ENCODE measurements around the gene PLEKHG4B.
"Not testable (repeated sequence)": the region's sequence is repeated elsewhere in the genome, so short reads cannot be mapped to it uniquely, and the experiment has no call there.

PLEKHG4B gene

DNA sequence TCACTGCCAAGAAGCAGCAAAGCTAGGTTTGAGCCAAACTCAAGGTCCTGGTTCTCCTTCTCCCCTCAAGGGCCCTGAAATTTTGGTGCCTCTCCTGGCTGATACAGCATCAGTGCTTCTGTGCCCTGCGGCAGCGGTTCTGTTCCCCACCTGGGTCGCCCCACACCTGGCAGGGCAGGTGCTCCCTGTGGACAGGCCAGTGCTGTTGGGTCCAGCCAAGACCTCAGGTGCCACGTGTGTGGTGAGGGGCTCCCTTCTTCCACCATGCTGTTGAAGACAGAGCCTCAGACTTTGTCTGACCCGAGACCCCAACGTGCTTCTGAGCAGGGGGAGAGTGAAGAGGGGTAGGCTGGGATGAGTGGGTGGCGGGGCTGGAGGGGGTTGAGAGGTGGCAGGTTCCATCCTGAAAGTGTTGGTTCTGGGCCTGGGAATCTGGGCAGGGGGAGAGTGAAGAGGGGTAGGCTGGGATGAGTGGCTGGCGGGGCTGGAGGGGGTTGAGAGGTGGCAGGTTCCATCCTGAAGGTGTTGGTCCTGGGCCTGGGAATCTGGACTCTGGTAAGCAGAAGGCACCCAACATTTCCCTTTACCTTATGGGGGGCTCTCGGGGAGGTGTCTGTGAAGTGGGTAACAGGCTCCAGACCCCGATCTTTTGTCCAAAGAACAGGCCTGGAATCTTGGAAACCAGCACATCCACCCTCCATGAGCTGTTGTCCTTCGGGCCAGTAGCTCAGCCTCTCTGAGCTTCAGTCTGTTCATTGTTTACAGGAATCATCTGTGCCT lies 2.3 kb downstream of the PLEKHG4B start:
- DNase-seq = no peak

DNA sequence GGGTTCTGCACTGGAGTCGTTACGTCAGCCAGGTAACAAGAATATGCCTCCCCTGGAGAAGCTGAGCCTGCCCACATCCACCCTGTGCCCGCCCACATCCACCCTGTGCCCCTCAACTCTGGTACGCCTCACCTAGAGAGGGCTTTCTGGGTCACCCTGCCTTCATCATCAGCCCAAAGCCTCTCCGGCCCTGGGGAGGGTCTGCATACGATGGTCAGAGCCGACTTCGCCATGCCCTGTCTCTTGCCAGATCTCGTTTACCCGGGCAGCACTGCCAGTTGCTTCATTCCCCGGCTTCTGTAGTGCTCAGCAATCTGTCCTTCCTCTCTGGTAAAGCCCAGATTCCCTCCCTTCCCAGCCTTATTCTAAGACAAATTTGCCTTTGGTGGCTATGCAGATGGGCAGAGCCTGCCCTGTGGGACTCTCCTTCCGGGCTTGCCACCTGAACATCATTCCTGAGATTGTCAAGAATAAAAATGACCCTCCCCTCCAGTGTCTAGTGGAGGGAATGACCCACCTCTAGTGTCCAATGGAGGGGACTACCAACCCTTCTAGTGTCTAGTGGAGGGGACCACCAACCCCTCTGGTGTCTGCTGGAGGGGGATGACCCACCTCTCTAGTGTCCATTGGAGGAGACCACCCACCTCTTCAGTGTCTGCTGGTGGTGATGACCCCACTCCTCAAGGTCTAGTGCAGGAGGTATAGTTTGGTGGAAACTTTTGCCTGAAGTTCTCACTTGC lies 3.4 kb downstream of the PLEKHG4B start:
- no peak for DNase-seq

DNA sequence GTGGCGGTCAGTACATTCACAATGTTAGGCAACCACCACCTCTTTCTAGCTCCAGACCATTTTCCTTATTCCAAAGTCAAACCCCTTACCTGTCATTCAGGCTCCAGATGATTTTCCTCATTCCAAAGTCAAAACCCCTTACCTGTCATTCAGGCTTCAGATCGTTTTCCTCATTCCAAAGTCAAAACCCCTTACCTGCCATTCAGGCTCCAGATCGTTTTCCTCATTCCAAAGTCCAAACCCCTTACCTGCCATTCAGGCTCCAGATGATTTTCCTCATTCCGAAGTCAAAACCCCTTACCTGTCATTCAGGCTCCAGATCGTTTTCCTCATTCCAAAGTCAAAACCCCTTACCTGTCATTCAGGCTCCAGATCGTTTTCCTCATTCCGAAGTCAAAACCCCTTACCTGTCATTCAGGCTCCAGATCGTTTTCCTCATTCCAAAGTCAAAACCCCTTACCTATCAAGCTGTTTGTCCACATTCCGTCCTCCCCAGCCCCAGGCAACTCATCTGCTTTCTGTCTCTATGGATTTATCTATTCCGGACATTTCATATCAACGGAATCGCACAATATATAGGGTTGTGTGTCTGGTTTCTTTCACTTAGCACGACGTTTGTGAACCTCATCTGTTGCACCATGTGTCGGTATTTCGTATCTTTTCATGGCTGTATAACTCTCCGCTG lies 5.2 kb downstream of the PLEKHG4B start:
- DNase-seq = no peak

DNA sequence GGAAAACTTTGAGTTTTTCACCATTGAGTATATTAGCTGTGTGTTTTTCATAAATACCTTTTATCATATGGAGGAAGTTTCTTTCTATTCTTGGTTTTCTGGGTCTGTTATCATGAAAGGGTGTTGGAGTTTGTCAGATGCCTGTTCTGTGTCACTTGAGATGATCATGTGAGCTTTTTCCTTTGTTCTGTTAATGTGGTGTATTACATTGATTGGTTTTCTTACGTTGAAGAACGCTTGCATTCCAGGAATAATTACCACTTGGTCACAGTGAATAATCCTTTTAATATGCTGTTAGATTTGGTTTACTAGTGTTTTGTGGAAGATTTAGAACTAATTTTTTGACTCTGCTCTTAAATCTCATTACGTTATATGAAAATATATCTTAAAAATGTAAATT lies 7.8 kb downstream of the PLEKHG4B start:
- peak in 2 of 3 experiments; percentile 34 to 72 for DNase-seq

DNA sequence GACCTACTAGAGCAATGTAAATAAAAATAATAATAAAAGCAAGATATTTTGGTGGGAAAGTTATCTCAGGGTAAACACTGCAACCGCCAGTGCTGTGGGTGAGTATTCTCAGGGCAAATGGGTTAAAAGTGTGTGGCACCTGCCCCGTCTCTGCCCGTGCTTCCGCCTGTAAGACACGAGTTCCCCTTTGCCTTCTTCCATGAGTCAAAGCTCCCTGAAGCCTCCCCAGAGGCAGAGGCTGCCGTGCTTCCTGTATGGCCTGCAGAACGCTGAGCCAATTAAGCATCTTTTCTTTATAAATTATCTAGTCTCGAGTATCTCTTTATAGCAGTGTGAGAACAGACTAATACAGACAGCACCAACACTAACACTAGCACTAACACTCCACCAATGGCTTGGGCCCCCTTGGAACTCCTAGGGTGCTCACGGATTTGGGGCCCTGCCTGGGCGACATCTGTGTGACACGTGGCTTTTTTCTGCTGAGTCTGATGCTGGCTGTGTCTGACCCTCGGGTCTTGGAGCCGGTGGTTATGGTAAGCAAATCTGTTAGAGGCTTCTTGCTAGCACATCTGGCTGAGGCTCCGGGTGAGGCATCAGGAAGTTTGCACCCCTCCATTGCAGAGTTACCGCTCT lies 10.6 kb downstream of the PLEKHG4B start:
- peak in 1 of 3 experiments; percentile 17 for DNase-seq

DNA sequence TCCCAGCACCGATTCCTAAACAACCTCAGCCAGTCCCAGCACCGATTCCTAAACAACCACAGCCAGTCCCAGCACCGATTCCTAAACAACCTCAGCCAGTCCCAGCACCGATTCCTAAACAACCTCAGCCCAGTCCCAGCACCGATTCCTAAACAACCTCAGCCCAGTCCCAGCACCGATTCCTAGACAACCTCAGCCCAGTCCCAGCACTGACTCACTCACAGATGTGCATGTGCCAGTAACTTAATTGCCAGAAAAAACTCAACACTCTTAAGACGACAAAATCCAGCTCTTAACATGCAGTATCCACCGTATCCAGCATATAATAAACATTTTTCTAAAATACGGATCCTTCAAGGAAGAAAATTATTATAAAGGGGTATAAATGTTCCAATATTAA lies 12.1 kb downstream of the PLEKHG4B start:
- not testable (repeated sequence) for DNase-seq

DNA sequence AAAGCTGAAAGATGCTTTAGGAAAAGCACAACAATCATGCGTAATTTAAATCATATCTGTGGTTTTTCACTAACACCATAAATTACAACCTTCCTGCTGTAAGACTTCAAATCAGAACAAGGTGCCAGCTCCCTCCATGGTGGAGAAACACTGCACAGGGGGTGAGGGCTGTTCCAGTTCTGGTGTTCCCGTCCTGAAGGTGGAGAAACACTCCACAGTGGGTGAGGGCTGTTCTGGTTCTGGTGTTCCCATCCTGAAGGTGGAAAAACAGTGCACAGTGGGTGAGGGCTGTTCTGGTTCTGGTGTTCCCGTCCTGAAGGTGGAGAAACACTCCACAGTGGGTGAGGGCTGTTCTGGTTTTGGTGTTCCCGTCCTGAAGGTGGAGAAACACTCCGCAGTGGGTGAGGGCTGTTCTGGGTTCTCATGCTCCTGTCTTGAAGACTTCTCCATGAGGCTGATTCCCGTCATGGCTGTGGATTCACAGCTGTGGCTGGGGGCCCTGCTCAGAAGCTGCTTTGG lies 12.9 kb downstream of the PLEKHG4B start:
- no peak for DNase-seq

DNA sequence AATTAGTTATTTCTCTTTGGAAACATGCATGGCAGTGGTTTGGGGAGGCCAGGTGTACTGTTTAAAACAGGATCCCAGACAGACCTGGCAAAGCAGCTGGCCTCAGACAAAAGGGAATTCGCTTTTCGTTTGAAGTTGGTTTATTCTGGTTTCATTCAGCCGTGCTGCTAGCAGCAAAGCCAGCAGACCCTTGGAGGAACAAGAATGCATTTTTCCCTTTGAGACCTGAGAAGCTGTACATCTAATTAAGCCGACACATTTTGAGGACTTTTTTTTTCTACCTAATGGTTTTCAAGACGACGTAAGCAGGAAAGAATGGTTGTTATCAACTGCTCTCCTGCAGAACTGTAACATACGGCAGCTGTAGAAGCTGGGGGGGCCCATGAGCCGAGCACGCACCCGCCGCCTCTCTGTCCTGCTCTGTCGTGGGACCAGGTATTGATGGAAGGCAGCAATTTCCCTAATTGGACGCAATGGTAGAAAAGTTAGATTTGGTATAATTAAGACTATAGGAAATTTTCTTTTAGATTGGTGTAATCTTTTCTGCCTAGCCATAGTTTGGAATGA lies 13.6 kb downstream of the PLEKHG4B start:
- peak in 2 of 3 experiments; percentile 41 to 70 for DNase-seq

DNA sequence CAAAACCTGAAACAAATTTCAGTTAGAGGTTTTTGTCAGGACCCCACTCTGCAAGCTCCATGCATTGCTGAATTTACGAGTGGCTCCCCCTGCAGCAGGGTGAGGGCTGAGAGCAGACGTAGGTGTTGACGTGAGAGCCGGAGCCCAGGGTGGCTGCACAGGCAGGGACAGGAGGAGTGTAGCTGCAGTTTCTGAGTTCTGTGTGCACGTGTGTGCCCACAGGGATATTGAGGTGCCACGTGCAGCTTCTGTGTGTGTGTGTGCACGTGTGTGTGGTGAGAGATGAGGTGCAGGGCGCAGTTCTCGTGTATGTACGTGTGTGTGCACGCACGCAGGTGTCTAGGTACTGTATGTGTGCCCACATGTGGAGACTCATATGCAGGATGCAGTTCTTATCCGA lies 14.6 kb downstream of the PLEKHG4B start:
- DNase-seq = peak in 1 of 3 experiments; percentile 58

DNA sequence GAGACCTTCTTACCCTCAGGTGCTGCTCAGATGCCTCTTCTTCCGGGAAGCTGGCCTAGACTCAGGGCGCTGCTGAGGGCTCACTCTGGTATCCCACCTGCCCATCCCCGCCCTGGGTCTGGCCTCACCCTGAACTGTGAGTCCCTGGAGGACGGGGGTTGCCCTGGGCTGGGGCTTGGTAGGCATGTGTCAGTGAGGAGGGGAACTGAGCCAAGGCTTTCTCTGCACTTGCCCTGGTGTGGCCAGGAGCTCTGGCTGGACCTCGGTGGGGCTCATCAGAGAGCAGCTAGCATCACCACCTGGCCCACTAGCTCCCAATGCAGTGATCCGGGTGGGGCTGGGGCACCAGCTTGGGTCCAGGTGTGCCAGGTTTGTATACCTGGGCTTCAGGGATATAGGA lies 15.6 kb downstream of the PLEKHG4B start:
- no peak for DNase-seq

DNA sequence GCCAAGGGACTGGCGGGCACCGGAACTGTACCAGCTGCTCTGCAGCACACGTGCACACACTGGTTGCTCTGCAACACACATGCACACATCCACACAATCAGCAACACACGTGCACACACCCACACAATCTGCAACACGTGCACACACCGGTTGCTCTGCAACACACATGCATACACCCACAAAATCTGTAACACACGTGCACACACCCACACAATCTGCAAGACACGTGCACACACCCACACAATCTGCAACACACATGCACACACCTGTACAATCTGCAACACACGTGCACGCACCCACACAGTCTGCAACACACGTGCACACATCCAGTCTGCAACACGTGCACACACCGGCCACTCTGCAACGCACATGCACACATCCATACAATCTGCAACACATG lies 17.9 kb downstream of the PLEKHG4B start:
- DNase-seq = no peak

DNA sequence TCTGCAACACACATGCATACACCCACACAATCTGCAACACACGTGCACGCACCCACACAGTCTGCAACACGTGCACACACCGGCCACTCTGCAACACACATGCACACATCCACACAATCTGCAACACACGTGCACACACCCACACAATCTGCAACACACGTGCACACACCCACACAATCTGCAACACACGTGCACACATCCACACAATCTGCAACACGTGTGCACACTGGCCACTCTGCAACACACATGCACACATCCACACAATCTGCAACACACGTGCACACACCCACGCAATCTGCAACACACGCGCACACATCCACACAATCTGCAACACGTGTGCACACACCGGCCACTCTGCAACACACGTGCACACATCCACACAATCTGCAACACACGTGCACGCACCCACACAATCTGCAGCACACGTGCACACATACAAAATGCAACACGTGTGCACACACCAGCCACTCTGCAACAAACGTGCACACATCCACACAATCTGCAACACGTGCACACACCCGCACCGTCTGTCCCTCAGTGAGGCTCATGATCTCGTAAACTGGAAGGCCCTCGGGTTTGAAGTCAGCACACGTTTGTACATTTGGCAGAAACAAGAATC lies 18.4 kb downstream of the PLEKHG4B start:
- DNase-seq = no peak

DNA sequence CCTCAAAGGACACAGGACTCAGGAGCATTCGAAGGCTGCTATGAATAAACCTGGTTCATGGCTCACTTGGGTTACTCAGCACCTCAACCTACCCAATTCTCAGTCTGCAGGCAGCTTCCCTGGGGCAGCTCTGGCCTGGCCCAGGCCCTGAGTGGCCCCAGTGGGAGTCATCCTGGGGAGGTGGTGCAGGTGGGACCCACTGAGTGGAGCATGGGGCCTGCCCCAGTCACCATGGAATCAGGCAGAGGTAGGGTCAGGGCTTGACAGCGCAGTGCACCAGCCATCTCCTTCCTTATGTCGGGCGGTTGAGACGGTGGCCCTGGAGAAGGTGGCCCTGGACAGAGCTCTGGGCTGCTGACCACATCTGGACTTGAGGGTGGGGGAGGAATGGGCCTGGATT lies 19.2 kb downstream of the PLEKHG4B start:
- DNase-seq = no peak

DNA sequence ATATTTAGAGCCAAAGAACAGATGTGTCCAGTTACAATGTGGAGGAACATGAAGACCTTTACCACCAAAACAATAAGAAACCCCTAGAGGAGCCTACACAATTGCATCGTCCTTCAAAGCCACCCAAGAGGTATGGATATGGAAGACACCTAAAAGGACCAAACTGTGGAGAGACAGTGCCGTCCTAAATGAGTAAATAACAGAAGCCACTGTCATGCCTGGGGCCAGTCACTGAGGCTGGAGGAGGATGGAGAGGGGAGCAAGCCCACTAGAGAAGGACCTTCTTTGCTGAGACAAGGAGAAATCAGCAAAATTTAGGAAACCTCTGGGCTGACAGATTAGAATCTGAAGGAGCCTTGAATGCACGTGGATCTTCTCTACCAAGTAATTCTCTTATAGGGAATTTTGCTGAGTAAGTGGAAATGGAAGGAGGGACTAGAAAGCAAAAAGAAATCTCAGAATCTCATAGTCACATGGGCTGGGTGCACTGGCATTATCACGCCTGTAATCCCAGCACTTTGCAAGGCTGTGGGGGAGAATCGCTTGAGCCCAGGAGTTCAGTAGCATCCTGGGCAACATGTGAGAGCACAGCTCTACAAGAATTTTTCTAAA lies 27.6 kb downstream of the PLEKHG4B start:
- DNase-seq = no peak

DNA sequence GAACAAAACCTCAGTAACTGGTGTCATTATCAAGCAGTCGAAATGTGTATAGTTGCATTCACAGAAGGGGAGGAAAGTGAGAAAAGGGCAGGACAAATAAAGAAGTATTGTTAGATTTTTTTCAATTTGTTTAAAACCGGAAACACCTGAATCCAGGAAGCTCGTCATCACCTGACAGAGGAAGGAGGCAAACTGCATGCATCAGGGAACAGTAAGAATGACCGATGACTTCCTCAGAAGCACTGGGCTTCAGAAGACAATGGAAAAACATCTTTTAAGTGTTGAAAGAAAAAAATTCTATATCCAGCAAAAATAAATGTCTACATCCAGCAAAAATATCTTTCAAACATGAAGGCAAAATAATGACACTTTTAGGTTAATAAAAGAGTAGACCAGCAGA lies 29.5 kb downstream of the PLEKHG4B start:
- DNase-seq = no peak

DNA sequence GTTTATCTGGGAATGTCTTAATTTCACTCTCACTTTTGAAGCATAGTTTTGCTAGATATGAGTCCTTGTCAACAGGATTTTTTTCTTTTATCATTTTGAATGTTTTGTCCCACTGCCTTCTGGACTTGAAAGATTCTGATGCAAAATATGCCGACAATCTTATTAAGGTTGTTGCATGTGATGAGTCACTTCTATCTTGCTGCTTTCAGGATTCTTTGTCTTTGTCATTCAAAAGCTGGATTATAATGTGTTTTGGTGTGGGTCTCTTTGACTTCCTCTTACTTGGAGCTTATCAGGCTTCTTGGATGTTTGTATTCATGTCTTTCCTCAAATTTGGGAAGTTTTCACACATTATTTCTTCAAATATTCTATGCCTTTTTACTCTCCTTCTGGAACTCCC lies 33.8 kb downstream of the PLEKHG4B start:
- DNase-seq = no peak

DNA sequence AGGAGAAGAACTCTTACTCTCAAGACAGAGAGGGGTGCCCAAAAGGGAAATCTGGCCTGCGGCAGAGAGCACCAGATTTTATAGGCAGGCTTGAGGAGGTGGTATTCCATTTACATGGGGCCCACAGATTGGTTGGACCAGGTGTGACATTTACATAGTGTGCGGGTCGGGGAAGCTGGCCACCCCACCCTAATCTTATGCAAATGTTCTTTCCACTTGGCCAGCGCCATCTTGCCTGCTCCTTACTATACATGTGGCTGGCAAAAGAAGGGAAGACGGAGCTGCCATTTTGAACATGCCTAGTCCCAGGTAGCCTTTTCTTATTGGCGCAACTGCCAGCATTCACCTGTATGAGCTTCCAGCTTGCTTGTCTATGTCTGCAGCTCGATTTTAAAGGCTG lies 34.8 kb downstream of the PLEKHG4B start:
- no peak for DNase-seq

DNA sequence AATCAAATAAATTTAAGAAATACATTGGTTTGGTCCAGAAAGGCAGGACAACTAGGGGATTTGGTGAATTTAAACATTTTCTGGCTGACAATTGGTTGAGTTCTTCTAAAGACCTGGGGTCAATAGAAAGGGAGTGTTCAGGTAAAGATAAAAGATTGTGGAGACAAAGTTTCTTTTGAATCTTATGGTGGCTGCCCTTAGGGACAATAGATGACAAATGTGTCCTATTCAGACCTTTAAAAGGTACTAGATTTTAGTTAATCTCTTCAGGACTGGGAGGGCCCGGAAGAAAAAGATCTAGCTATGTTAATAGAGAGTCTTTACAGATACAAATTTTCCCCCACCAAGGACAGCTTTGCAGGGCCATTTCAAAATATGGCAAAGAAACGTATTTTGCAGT lies 35.9 kb downstream of the PLEKHG4B start:
- DNase-seq = no peak

DNA sequence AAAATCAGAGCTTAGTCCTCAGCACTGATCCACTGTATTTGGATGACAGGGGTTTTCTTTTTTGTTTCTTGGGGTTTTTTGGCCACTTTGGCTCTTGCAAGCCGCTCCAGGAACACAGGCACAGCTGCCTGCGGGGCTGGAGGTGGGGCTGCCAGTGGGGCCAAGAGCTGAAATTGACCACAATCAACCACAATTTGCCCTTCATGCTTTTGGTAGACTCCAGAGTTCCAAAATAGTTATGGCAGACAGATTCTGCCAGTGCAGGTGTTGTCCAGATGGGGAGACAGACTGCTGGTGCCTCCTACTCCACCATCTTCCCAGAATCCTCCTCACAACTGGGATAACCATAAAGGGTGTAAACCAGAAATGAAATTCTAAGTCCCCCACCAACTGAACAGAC lies 36.5 kb downstream of the PLEKHG4B start:
- DNase-seq = no peak

DNA sequence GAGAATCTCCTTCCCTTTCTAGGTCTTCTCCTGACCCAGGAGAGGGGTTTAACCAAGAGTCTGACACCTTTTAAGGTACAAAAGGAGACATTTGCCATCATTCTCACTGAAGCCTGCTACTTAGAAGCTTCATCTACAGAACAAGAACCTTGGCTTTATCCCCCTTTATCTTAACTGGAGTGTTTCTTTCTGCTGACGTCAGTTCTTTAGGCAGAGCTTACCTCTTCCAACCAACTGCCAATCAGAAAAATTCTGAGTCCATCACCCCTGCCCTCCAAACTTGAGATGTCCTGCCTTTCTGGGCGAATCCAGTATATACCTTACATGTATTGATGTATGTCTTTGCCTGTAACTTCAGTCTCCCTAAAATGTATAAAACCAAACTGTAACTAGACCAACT lies 37.2 kb downstream of the PLEKHG4B start:
- no peak for DNase-seq

DNA sequence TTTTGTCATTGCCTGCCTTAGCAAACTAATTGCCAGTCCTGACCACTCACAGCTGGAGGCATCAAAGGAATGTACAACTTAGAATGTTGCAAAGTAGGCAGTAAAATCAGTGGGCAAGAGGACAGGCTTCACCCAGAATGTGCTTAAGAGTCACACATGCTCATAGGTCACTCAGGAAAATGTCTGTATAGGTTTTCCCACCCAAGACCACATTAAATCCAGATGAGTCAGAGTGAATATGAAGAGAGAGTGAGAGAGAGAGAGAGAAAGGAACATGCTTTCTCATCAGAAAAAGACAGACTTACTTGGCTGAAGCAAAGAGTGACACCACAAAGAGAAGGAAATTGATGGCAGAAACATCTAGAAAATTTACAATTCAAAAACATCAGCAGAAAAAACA lies 37.9 kb downstream of the PLEKHG4B start:
- no peak for DNase-seq

DNA sequence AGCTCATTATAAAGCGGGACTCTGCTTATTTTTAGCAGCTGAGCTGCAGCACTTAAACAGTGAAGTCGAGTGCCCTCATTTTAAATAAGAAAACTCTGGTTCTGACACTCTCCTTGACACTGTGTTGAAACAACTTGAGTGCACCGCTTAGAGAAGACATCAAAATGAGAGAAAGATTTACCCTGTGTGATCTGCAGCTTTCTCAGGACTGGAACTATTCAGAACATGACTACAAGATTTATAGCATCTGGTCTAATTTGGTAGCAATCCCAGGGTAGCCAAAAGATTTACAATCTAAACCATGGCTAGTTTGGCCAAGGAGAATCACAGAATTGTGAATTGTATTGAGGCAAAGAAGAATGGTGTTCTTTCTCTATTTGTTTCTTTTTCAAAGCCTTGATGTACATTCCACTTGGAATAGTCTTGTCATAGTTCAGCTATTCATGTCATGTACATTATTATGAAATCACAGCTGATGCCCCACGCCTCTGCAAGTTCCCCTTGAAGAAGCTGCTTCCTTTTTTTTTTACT lies 38.7 kb downstream of the PLEKHG4B start:
- no peak for DNase-seq

All from NCI-H1417 (cell line).